ENCODE results near the gene ADAMTS2.

ADAMTS2 gene

DNA sequence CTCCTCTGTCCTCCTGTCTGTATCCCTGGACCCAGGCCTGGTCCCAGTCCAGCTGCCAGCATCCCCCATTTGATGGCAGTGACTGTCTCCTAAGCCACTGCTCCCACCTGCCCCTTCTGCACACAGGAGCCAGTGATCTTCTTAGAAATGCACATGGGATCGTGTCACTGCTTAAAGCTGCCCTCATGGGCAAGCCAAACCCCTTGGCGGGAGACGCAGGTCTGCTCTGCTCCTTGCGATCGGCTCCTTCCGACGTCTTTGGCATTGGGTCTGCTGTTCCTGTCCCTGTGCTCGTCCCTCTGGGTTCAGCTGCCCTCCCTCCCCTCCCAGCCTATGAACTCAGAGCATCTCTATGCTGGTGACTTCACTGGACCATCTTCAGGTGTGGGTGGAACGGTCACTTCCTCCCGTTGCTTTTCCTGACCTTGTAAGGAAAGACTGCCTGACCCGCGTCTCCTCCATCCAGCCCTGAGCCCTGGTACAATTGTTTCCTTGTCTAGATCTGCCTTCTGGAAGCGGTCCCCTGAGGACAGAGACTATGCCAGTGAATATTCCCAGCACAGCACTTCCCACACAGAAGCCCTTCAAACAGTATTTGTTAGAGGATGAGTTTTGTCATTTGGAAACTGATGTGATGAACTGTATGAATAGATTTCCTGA lies 168.6 kb downstream of the ADAMTS2 start:
- no peak for DNase-seq (ENCODE audit: low read depth)

DNA sequence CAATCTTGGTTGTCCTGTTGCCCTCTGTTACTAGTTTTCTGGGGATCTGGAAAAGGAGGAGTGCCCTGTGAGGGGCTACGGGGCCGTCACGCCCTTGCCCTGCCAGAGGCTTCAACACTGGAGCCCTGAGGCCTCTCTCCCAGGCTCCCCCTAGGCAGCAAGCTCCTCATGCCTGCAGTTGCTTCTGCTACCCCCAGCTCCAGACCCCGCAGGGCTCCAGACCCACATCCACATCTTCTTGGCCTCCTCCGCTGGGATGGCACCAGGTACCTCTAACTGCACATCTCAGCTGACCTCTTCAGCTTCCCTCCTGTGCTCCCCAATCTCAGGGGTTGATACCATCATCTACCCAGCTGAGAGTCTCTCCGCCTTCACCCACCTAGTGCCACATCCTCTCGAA lies 169.1 kb downstream of the ADAMTS2 start:
- DNase-seq (ENCODE audit: low read depth): no peak

- no peak for DNase-seq (ENCODE audit: low read depth)
Measured at GRCh38 chr5:179171816-179172745, 173.2 kb downstream of the ADAMTS2 start.

- no peak for DNase-seq (ENCODE audit: low read depth)
Measured at GRCh38 chr5:179171251-179171815, 173.9 kb downstream of the ADAMTS2 start.

DNA sequence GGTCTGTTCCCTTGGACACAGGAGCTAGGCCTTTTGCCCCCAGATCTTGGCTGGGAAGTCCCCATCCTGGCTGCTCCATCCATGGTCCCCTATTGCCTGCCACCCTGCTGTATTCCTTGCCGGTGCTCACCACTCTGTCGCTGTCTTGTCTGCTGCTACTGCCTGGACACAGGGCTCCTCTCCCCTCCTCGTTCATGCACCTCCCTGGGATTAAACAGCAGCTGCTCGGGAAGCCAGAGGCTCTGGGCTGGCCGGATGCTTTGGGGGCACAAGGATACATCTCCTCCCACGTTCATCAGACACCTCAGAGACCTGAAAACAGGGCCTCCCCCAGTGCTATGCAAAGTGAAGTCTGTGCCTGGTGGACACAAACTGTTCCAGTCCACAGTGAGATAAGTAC lies 174.7 kb downstream of the ADAMTS2 start:
- no peak for DNase-seq (ENCODE audit: low read depth)

- DNase-seq (ENCODE audit: low read depth): no peak
Measured at GRCh38 chr5:179169836-179170235, 175.4 kb downstream of the ADAMTS2 start.

GRCh38 chr5:179168664-179169063 lies 176.6 kb downstream of the ADAMTS2 start:
- DNase-seq (ENCODE audit: low read depth): no peak

DNA sequence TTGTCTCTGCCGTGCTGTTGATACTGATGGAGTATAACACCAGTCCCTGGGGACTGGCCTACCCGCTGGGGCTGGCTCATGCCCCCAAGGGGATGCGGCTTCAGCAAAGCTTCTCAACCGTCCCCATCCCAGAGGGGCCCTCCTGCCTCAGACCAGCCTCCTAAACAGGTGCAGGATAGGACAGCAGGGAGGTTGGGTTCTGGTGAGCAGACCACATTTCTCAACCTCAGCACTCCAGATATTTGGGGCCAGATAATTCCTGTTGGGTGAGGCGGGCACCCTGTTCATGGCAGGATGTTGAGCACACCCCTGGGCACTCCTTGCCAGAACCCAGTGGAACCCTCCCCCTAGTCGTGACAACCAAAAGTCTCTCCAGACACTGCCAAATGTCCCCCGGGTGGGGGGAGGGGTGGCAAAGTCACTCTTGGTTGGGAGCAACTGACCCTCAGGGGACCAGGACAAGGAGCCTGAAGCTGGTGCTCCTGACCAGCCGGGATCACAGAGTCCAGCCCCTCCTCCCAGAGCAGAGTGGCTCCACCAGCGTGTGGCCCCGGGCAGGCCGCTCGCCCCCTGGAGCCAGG lies 177.3 kb downstream of the ADAMTS2 start:
- no peak for DNase-seq (ENCODE audit: low read depth)

GRCh38 chr5:179166886-179167841 lies 178.1 kb downstream of the ADAMTS2 start:
- peak; percentile 59 for DNase-seq (ENCODE audit: low read depth)

- DNase-seq (ENCODE audit: low read depth): no peak
Measured at GRCh38 chr5:179166171-179166885, 178.9 kb downstream of the ADAMTS2 start.

- no peak for DNase-seq (ENCODE audit: low read depth)
Measured at GRCh38 chr5:179165421-179166170, 179.7 kb downstream of the ADAMTS2 start.

- no peak for DNase-seq (ENCODE audit: low read depth)
Measured at GRCh38 chr5:179164331-179165311, 180.6 kb downstream of the ADAMTS2 start.

DNA sequence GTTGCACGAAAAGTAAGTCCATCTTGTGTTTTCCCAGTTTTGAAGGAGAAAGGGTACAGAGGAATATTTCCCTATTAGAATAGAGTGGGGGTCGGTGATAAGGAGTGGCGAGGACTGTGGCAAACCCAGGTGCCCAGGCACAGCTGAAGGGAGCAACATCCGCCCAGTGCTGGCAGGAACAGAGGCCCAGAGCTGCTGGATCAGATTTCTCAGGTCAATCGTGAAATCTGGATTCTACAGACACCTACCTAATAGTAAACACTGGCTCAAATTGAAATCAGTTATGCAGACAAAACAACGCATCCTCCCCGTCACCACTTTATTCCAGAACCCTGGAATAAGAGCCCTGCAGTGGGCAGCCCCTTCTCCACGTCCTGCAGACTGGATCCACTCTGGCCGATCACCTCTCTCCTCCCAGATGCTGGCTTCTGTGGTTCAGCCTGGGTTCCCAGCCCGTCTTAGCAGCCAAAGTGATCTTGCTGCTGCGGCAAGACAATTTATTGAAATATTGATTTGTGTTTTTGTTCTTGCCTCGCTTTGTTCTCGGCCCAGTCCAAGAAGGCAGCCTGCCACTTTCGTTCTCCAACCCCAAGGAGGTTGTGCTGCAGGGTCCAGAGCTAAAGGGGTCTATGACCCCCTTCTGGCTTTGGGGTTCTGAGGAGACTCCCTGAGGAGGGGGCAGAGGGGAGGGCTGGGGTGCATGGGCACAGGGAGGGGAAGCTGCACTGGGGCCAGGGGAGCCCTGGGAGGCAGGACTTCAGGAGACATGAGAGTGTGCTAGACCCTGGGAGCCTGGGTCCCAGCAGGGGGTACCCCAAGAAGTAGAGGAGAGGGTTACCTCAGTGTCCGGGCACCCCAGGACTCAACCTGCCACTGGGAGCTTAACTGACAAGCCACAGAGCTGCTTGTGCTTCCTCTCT lies 181.8 kb downstream of the ADAMTS2 start:
- no peak for DNase-seq (ENCODE audit: low read depth)

- no peak for DNase-seq (ENCODE audit: low read depth)
Measured at GRCh38 chr5:179162351-179163235, 182.7 kb downstream of the ADAMTS2 start.

DNA sequence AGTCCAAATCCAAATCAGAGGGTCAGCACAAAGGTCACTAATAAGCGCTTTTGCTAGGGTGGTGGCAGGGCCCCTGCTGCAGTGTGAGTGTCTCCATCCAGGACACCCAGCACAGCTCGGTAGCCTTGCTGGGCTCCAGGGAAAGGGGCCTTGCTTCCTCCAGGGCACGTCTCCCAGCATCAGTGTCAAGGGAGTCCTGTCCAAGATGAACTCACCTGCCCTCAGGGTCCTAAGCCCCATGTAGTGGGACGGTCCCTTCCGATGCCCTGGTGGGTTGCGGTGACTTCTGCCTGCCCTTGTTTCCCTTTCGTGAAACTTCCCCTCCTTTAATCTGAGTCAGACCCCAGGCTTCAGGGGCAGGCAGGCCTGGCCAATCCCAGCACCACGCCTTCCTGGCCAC lies 183.4 kb downstream of the ADAMTS2 start:
- DNase-seq (ENCODE audit: low read depth): no peak

DNA sequence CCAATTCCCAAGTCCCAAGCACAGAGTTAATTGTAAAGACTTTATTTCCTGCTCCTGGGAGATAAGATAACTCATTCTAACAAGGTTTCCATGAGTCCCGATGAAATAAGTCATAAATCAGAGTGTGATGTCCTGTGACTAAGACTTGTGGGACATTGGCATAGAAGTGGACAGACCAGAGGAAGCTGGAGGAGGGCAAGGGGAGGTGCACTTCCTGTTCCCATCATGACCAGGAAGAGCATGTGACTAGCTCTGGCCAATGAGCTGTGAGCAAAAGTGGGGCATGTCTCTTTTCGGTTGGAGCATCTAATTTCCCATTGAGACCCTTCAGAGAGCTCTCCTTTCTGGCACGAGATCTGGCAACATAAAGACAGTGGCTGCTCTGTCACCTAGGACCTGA lies 184.7 kb downstream of the ADAMTS2 start:
- no peak for DNase-seq (ENCODE audit: low read depth)

GRCh38 chr5:179158556-179158955 lies 186.7 kb downstream of the ADAMTS2 start:
- no peak for DNase-seq (ENCODE audit: low read depth)

Measured in stimulated activated CD8-positive, alpha-beta memory T cell treated with anti-CD3 and anti-CD28 coated beads, Interleukin-15, amount 100 ng/mL, for 24 hours (primary cell).